ENCODE measurements around the gene CYBB.

Gene CYBB

GRCh38 chrX:37840931-37841330 is 61.1 kb downstream of the CYBB start:
- DNase-seq (ENCODE audit: low spot score), result no peak

GRCh38 chrX:37844622-37845021 is 64.8 kb downstream of the CYBB start:
- no peak for DNase-seq (ENCODE audit: low spot score)

- no peak for DNase-seq (ENCODE audit: low spot score)
These were observed 66.3 kb downstream of the CYBB start for GRCh38 chrX:37846141-37846540.

GRCh38 chrX:37846558-37846933 is 66.7 kb downstream of the CYBB start:
- DNase-seq (ENCODE audit: low spot score), result no peak

GRCh38 chrX:37846934-37847732 is 67.3 kb downstream of the CYBB start, which contains the start of gene DYNLT3:
Gene DYNLT3, minus strand, starts transcription at chrX:37847571. Its CDS starts 61 bp downstream, at chrX:37847510.
- DNase-seq (ENCODE audit: low spot score), result peak; percentile 82

- no peak for DNase-seq (ENCODE audit: low spot score)
These were observed 67.9 kb downstream of the CYBB start for GRCh38 chrX:37847733-37848197.

- no peak for DNase-seq (ENCODE audit: low spot score)
These were observed 74.3 kb downstream of the CYBB start for GRCh38 chrX:37854148-37854547.

GRCh38 chrX:37854748-37855147 is 74.9 kb downstream of the CYBB start:
- no peak for DNase-seq (ENCODE audit: low spot score)

- DNase-seq (ENCODE audit: low spot score), result no peak
These were observed 80.9 kb downstream of the CYBB start for GRCh38 chrX:37860721-37861120.

- DNase-seq (ENCODE audit: low spot score), result no peak
These were observed 83.0 kb downstream of the CYBB start for GRCh38 chrX:37862851-37863250.
